ENCODE data around the gene SLC8A2. TPM values are rescaled to one million over a fixed set of nuclear protein-coding genes. Genes with fewer than 3 reads are reported as not detected.

Gene SLC8A2
- total and polyA plus RNA-seq, 2 of the 8 experiments (the other 6 are each of a cell fraction or from before 2014, with no cell fraction given) = 7.3 to 12.4 TPM

- H3K27ac ChIP-seq (ENCODE audit: low read depth, low read length) = no peak overlapping the region
- no peaks in the 10 kb centered on the region for H3K27me3 ChIP-seq (replicated peaks in 1 of 4; ENCODE audit: control insufficient read depth in 3 of 4, extremely low read depth in 1 of 4, insufficient read depth in 3 of 4, low read length in 3 of 4)
- no peak overlapping the region for H4K8ac ChIP-seq (ENCODE audit: extremely low read depth, insufficient read depth, low read length)
- no peak overlapping the region for H3K18ac ChIP-seq (ENCODE audit: extremely low read depth, low read length)
- no peak overlapping the region for H2AFZ ChIP-seq (ENCODE audit: low read length)
- no peaks in the 10 kb centered on the region for H3K9me3 ChIP-seq (ENCODE audit: insufficient read depth in 2 of 2, low read depth in 1 of 2, low read length in 1 of 2)
- H3K14ac ChIP-seq (ENCODE audit: insufficient read length) = no peak overlapping the region
- H4K20me1 ChIP-seq (replicated peaks in 1 of 2; ENCODE audit: control insufficient read depth in 1 of 2, insufficient read depth in 2 of 2, low read length in 2 of 2) = peaks cover 2 to 6% of the 10 kb centered on the region in 2 experiments
- no peak overlapping the region for H3K4ac ChIP-seq (replicated peaks; ENCODE audit: insufficient read length, low read depth, low read length)
- H3K23me2 ChIP-seq (ENCODE audit: low read depth, low read length) = no peaks in the 10 kb centered on the region
- no peak overlapping the region for H4K5ac ChIP-seq (ENCODE audit: insufficient read length, low read depth, low read length)
- ChIA-PET POLR2A (ENCODE audit: partially characterized antibody) (interaction anchor here (0.6 to 1.1 kb wide), 2 partner anchors 12 to 45 kb away, joined by 3 to 4 read pairs; no protein-coding TSS in a partner anchor), CTCF (ENCODE audit: partially characterized antibody) (interaction anchor here (5.1 to 6.8 kb wide), 2 partner anchors 11 to 36 kb away, joined by 19 to 50 read pairs; no protein-coding TSS in a partner anchor)
- 95% methylated on average over 23 of the region's 23 CpGs; no CpG with 5 or more reads in 1 of the 2 experiments for WGBS, 2 experiments (ENCODE audit: extremely low coverage in 1 of 2, insufficient coverage in 1 of 2, insufficient read length in 1 of 2, insufficient replicate concordance in 2 of 2, low coverage in 1 of 2, low lambda C conversion rate in 2 of 2, missing lambda C conversion rate in 1 of 2)
- no peak overlapping the region for H2BK12ac ChIP-seq (ENCODE audit: low read depth, low read length)
- no peak overlapping the region for H3K4me2 ChIP-seq (ENCODE audit: insufficient read depth in 1 of 2, low read depth in 2 of 2, low read length in 2 of 2)
- H4K91ac ChIP-seq (replicated peaks; ENCODE audit: insufficient read length, low read length) = no peak overlapping the region
- H2BK20ac ChIP-seq (ENCODE audit: low read length) = no peak overlapping the region
- no peak overlapping the region for H2AK5ac ChIP-seq (ENCODE audit: low read depth, low read length)
- no peak overlapping the region for H2BK15ac ChIP-seq (ENCODE audit: low read length)
- no peak overlapping the region for H3K23ac ChIP-seq (ENCODE audit: insufficient read length)
- H3K56ac ChIP-seq (replicated peaks; ENCODE audit: insufficient read length, low read depth, low read length) = no peak overlapping the region
- DNase-seq (ENCODE audit: low read depth in 1 of 2, low spot score in 2 of 2) (no peak), FAIRE-seq (no peak)
- H3K4me1 ChIP-seq (replicated peaks in 1 of 4; ENCODE audit: control insufficient read depth in 3 of 4, insufficient read depth in 4 of 4, low read length in 3 of 4) = no peaks in the 10 kb centered on the region
- H3K36me3 ChIP-seq (ENCODE audit: control insufficient read depth in 2 of 4, insufficient read depth in 4 of 4, low read length in 3 of 4) = peaks cover 31 to 68% (median 62%) of the 10 kb centered on the region in 4 experiments; a peak in 7 of 8 replicates
- no peak overlapping the region for H3K4me3 ChIP-seq (ENCODE audit: extremely low read depth in 1 of 4, insufficient read depth in 2 of 4, low read depth in 3 of 4, low read length in 4 of 4)
- no peaks in the 10 kb centered on the region for H3K79me2 ChIP-seq (ENCODE audit: control insufficient read depth in 1 of 2, insufficient read depth in 2 of 2, low read length in 2 of 2)
- H3K9ac ChIP-seq (replicated peaks in 1 of 4; ENCODE audit: extremely low read depth in 1 of 4, low read depth in 3 of 4, low read length in 3 of 4) = no peak overlapping the region; a peak in 1 of 7 replicates
- H3K79me1 ChIP-seq (ENCODE audit: low read depth, low read length) = no peaks in the 10 kb centered on the region
- H2BK5ac ChIP-seq (ENCODE audit: low read depth, low read length) = no peak overlapping the region
- H2BK120ac ChIP-seq (replicated peaks; ENCODE audit: low read depth, low read length) = no peak overlapping the region
- TF ChIP-seq POLR2AphosphoS5 (IDR thresholded peaks at IDR 0.05; ENCODE audit: low read depth, low read length) = no peak; the same call in 1 of the 2 replicates
- TF ChIP-seq SP2 (IDR thresholded peaks at IDR 0.05; ENCODE audit: low read length) = no peak
- TF ChIP-seq JUND (IDR thresholded peaks at IDR 0.05; ENCODE audit: low read length) = no peak
- TF ChIP-seq RFX5 (IDR thresholded peaks at IDR 0.05; ENCODE audit: borderline replicate concordance, low read depth, low read length) = no peak
- no peak for TF ChIP-seq ATF2 (IDR thresholded peaks at IDR 0.05; ENCODE audit: low read length)
- TF ChIP-seq CREB1 (IDR thresholded peaks at IDR 0.05) = no peak
- TF ChIP-seq BRCA1 (IDR thresholded peaks at IDR 0.05; ENCODE audit: low read depth, low read length) = no peak
- no peak for TF ChIP-seq TAF1 (IDR thresholded peaks at IDR 0.05; ENCODE audit: low read depth, low read length)
- TF ChIP-seq NRF1 (IDR thresholded peaks at IDR 0.05; ENCODE audit: low read depth, low read length) = no peak
- TF ChIP-seq GABPA (IDR thresholded peaks at IDR 0.05; ENCODE audit: borderline replicate concordance, insufficient read depth, low read length) = no peak
- TF ChIP-seq RNF2 (IDR thresholded peaks at IDR 0.05; ENCODE audit: borderline replicate concordance, low read depth, low read length, missing control alignments, poor library complexity, severe bottlenecking) = no peak
- TF ChIP-seq PHF8 (conservative IDR thresholded peaks at IDR 0.05; ENCODE audit: low read depth, low read length) = no peak
These were observed 92.2 kb downstream of the SLC8A2 start for GRCh38 chr19:47379381-47379938.
